ENCODE data around the gene CACNA1D.

CACNA1D gene

GRCh38 chr3:53478166-53478830, 16.1 kb upstream of the CACNA1D start:
- TF ChIP-seq CTCF (IDR thresholded peaks at IDR 0.05): no peak
- no peak for DNase-seq (ENCODE audit: low spot score)
- no peak overlapping the region for H3K4me3 ChIP-seq
- no peak overlapping the region for H3K27ac ChIP-seq

GRCh38 chr3:53478921-53479664, 15.3 kb upstream of the CACNA1D start:
- TF ChIP-seq CTCF (IDR thresholded peaks at IDR 0.05): no peak
- H3K4me3 ChIP-seq: no peak overlapping the region
- H3K27ac ChIP-seq: no peak overlapping the region
- no peak for DNase-seq (ENCODE audit: low spot score)

GRCh38 chr3:53482227-53482626, 12.2 kb upstream of the CACNA1D start:
- Histone ChIP-seq H3K4me3 (no peak overlapping the region), H3K27ac (no peak overlapping the region)
- DNase-seq (ENCODE audit: low spot score): no peak
- no peak for TF ChIP-seq CTCF (IDR thresholded peaks at IDR 0.05)

- no peak for DNase-seq (ENCODE audit: low spot score)
- no peak overlapping the region for H3K27ac ChIP-seq
Observed at GRCh38 chr3:53483821-53484220, 10.6 kb upstream of the CACNA1D start.

GRCh38 chr3:53484984-53485383, 9.4 kb upstream of the CACNA1D start:
- no peak for DNase-seq (ENCODE audit: low spot score)
- Histone ChIP-seq H3K4me3 (no peak overlapping the region), H3K27ac (no peak overlapping the region)
- TF ChIP-seq CTCF (IDR thresholded peaks at IDR 0.05): no peak

More at GRCh38 chr3:53483821-53484220, 10.6 kb upstream of the CACNA1D start:
- TF ChIP-seq CTCF (IDR thresholded peaks at IDR 0.05): no peak
- no peak overlapping the region for H3K4me3 ChIP-seq

- Histone ChIP-seq H3K4me3 (no peak overlapping the region), H3K27ac (no peak overlapping the region)
- no peak for DNase-seq (ENCODE audit: low spot score)
- no peak for TF ChIP-seq CTCF (IDR thresholded peaks at IDR 0.05)
Observed at GRCh38 chr3:53485675-53486403, 8.6 kb upstream of the CACNA1D start.

Data from coronary artery (tissue), 2 donors.